Measurements from ENCODE around the gene NAGK.
A peak's percentile ranks its signal among the peaks of the same experiment; 100 is the strongest.
"Not testable (repeated sequence)": the region's sequence is repeated elsewhere in the genome, so short reads cannot be mapped to it uniquely, and the experiment has no call there.

- TF ChIP-seq EZH2phosphoT487 (IDR thresholded peaks at IDR 0.05; ENCODE audit: borderline replicate concordance, low read depth, low read length) = not testable (repeated sequence)
- TF ChIP-seq CTCF (conservative IDR thresholded peaks at IDR 0.05; ENCODE audit: low read length) = peak; percentile 48; the same call in 1 of the 2 replicates
Measured at GRCh38 chr2:71049704-71050360, 18.6 kb upstream of the NAGK start.

Data from OCI-LY7 (cell line).